Skeletal muscle tissue (tissue), 4 donors: ENCODE measurements around the gene BUB1B. TPM values are rescaled to one million over a fixed set of nuclear protein-coding genes. Genes with fewer than 3 reads are reported as not detected.

Experiments
- H3K27ac ChIP-seq: one replicate; pipeline ENCODE4 v1.7.0; 2013; ENCODE audit warnings: mild to moderate bottlenecking, low read depth, low read length, inconsistent platforms
- H3K27me3 ChIP-seq, 3 donors: one replicate each; pipeline ENCODE4 v1.7.0; 2013; ENCODE audit warnings: low read length in 3 of 3; ENCODE audit not compliant: control insufficient read depth in 3 of 3, insufficient read depth in 3 of 3
- H3K36me3 ChIP-seq, 3 donors: one replicate each; pipeline ENCODE4 v1.7.0; 2013; ENCODE audit warnings: low read length in 3 of 3; ENCODE audit not compliant: control insufficient read depth in 3 of 3, insufficient read depth in 3 of 3
- H3K4me1 ChIP-seq, 3 donors: one replicate each; pipeline ENCODE4 v1.7.0; 2013; ENCODE audit warnings: low read length in 3 of 3, mild to moderate bottlenecking in 3 of 3; ENCODE audit not compliant: control insufficient read depth in 3 of 3, insufficient read depth in 3 of 3
- H3K4me3 ChIP-seq, 3 donors: one replicate each; pipeline ENCODE4 v1.7.0; 2013; ENCODE audit warnings: low read length in 3 of 3
- H3K9ac ChIP-seq, 3 donors: one replicate each; pipeline ENCODE4 v1.7.0; 2013; ENCODE audit warnings: low read length in 3 of 3, mild to moderate bottlenecking in 3 of 3, moderate library complexity in 2 of 3, low read depth in 1 of 3
- H3K9me3 ChIP-seq, 3 donors: one replicate each; pipeline ENCODE4 v1.7.0; 2013; ENCODE audit warnings: low read length in 3 of 3; ENCODE audit not compliant: control insufficient read depth in 3 of 3
- total RNA-seq: library from RNA; depleted of rRNA; stranded (reverse); fragments of >200 nt; gene quantifications from one replicate; pipeline ENCODE4 v1.2.3, GENCODE V29; 2014
- donor health status: Osteomylitis.

Gene BUB1B
- total RNA-seq, 1 donor from 2014 or later: 8.4 TPM

- H3K36me3 ChIP-seq: peaks cover 0 to under 1% (median 0%) of the 10 kb centered on the region in 3 donors
- H3K4me3 ChIP-seq: no peak overlapping the region
Measured at GRCh38 chr15:40252141-40252437, 91.2 kb downstream of the BUB1B start.

GRCh38 chr15:40252438-40253166 is 91.7 kb downstream of the BUB1B start:
- H3K4me1 ChIP-seq: peaks cover 18 to 36% (median 24%) of the 10 kb centered on the region in 3 donors
- no peaks in the 10 kb centered on the region for H3K9me3 ChIP-seq
- H3K27ac ChIP-seq: no peak overlapping the region
- peak overlapping the region; percentile 71 to 80 (median 75) for H3K4me3 ChIP-seq
- H3K27me3 ChIP-seq: peaks cover 0 to 11% (median 7%) of the 10 kb centered on the region in 3 donors
- peaks cover 0 to 2% (median 0%) of the 10 kb centered on the region in 3 donors for H3K36me3 ChIP-seq
- H3K9ac ChIP-seq: peak overlapping the region; percentile 60 to 82 (median 65)

More at GRCh38 chr15:40252141-40252437, 91.2 kb downstream of the BUB1B start:
- Histone ChIP-seq H3K27ac (no peak overlapping the region), H3K27me3 (peaks cover 0 to 11% (median 7%) of the 10 kb centered on the region in 3 donors), H3K9ac (peak overlapping the region in 1 of 3 donors; percentile 82), H3K9me3 (no peaks in the 10 kb centered on the region), H3K4me1 (peaks cover 18 to 36% (median 24%) of the 10 kb centered on the region in 3 donors)

GRCh38 chr15:40253167-40253790 is 92.4 kb downstream of the BUB1B start:
- peaks cover 18 to 36% (median 24%) of the 10 kb centered on the region in 3 donors for H3K4me1 ChIP-seq
- no peaks in the 10 kb centered on the region for H3K9me3 ChIP-seq
- peaks cover 0 to 11% (median 7%) of the 10 kb centered on the region in 3 donors for H3K27me3 ChIP-seq
- H3K36me3 ChIP-seq: peaks cover 0 to 2% (median 0%) of the 10 kb centered on the region in 3 donors
- H3K4me3 ChIP-seq: peak overlapping the region; percentile 71 to 80 (median 75)
- no peak overlapping the region for H3K27ac ChIP-seq
- peak overlapping the region; percentile 60 to 82 (median 65) for H3K9ac ChIP-seq

GRCh38 chr15:40254452-40254851 is 93.6 kb downstream of the BUB1B start:
- no peak overlapping the region for H3K27ac ChIP-seq
- H3K9me3 ChIP-seq: no peaks in the 10 kb centered on the region
- no peak overlapping the region for H3K4me3 ChIP-seq
- H3K9ac ChIP-seq: no peak overlapping the region
- peaks cover 0 to 18% (median 14%) of the 10 kb centered on the region in 3 donors for H3K27me3 ChIP-seq
- H3K4me1 ChIP-seq: peaks cover 18 to 29% (median 24%) of the 10 kb centered on the region in 3 donors
- peaks cover 0 to 2% (median 0%) of the 10 kb centered on the region in 3 donors for H3K36me3 ChIP-seq

- Histone ChIP-seq H3K9ac (peak overlapping the region in 1 of 3 donors; percentile 33), H3K27ac (no peak overlapping the region), H3K4me1 (peaks cover 12 to 23% (median 18%) of the 10 kb centered on the region in 3 donors), H3K4me3 (no peak overlapping the region), H3K9me3 (no peaks in the 10 kb centered on the region), H3K36me3 (peaks cover 0 to 2% (median 0%) of the 10 kb centered on the region in 3 donors), H3K27me3 (peaks cover 0 to 18% (median 14%) of the 10 kb centered on the region in 3 donors)
Measured at GRCh38 chr15:40255033-40255432, 94.2 kb downstream of the BUB1B start.

- H3K27ac ChIP-seq: no peak overlapping the region
- H3K9me3 ChIP-seq: no peaks in the 10 kb centered on the region
- H3K9ac ChIP-seq: no peak overlapping the region
- peaks cover 12 to 21% (median 17%) of the 10 kb centered on the region in 3 donors for H3K4me1 ChIP-seq
- H3K36me3 ChIP-seq: peaks cover 0 to 2% (median 0%) of the 10 kb centered on the region in 3 donors
- no peak overlapping the region for H3K4me3 ChIP-seq
- peaks cover 0 to 18% (median 14%) of the 10 kb centered on the region in 3 donors for H3K27me3 ChIP-seq
Measured at GRCh38 chr15:40256638-40257235, 95.9 kb downstream of the BUB1B start.

GRCh38 chr15:40257656-40258450 is 97.0 kb downstream of the BUB1B start:
- no peak overlapping the region for H3K4me3 ChIP-seq
- peaks cover 11 to 16% (median 12%) of the 10 kb centered on the region in 3 donors for H3K4me1 ChIP-seq
- H3K9ac ChIP-seq: no peak overlapping the region
- H3K27me3 ChIP-seq: peaks cover 0 to 18% (median 13%) of the 10 kb centered on the region in 3 donors
- peaks cover 0 to 2% (median 0%) of the 10 kb centered on the region in 3 donors for H3K36me3 ChIP-seq
- H3K27ac ChIP-seq: no peak overlapping the region
- H3K9me3 ChIP-seq: no peaks in the 10 kb centered on the region

GRCh38 chr15:40258544-40258943 is 97.7 kb downstream of the BUB1B start:
- H3K27ac ChIP-seq: no peak overlapping the region
- peaks cover 0 to 12% (median 10%) of the 10 kb centered on the region in 3 donors for H3K27me3 ChIP-seq
- H3K4me1 ChIP-seq: peaks cover 10 to 16% (median 12%) of the 10 kb centered on the region in 3 donors
- peaks cover 0 to 2% (median 0%) of the 10 kb centered on the region in 3 donors for H3K36me3 ChIP-seq
- no peak overlapping the region for H3K4me3 ChIP-seq
- H3K9me3 ChIP-seq: no peaks in the 10 kb centered on the region
- H3K9ac ChIP-seq: no peak overlapping the region

- Histone ChIP-seq H3K27me3 (peaks cover 0 to 10% (median 7%) of the 10 kb centered on the region in 3 donors), H3K27ac (no peak overlapping the region), H3K4me3 (no peak overlapping the region), H3K9ac (no peak overlapping the region), H3K9me3 (no peaks in the 10 kb centered on the region), H3K4me1 (peaks cover 9 to 16% (median 11%) of the 10 kb centered on the region in 3 donors), H3K36me3 (peaks cover 0 to 2% (median 0%) of the 10 kb centered on the region in 3 donors)
Measured at GRCh38 chr15:40259021-40259420, 98.2 kb downstream of the BUB1B start.
